Keratinocyte (primary cell): ENCODE data around the gene NEURL1.

Experiments
- CTCF ChIP-seq, 3 experiments: IDR thresholded peaks in 1 of 3; conservative IDR thresholded peaks in 1 of 3; optimal IDR thresholded peaks in 1 of 3; 2 replicates in 2 of 3; 3 replicates in 1 of 3; pipeline versions ENCODE3 to v1.5.1; 2011; ENCODE audit warnings: low read length in 3 of 3, mild to moderate bottlenecking in 3 of 3, moderate library complexity in 2 of 3, control low read depth in 1 of 3, inconsistent platforms in 1 of 3; ENCODE audit not compliant: insufficient read depth in 2 of 3; ENCODE audit errors: extremely low read depth in 1 of 3
- EZH2 ChIP-seq: IDR thresholded peaks from one replicate; pipeline ENCODE4 v1.6.1; 2012; ENCODE audit warnings: inconsistent platforms, mild to moderate bottlenecking, low read length, moderate library complexity

- TF ChIP-seq EZH2 (no peak), CTCF (optimal IDR thresholded peaks at IDR 0.05 in 1 of 3, IDR thresholded peaks at IDR 0.05 in 1 of 3, conservative IDR thresholded peaks at IDR 0.05 in 1 of 3; ENCODE audit: extremely low read depth in 1 of 3, insufficient read depth in 2 of 3, low read length in 3 of 3) (no peak)
Measured at GRCh38 chr10:103556383-103557007, 63.0 kb downstream of the NEURL1 start.
